Measurements from ENCODE around the gene PIM1. TPM values are rescaled to one million over a fixed set of nuclear protein-coding genes. Genes with fewer than 3 reads are reported as not detected.
A peak's percentile ranks its signal among the peaks of the same experiment; 100 is the strongest.

The PIM1 gene
- total and polyA plus RNA-seq, 9 of the 15 experiments (the other 6 are each of a cell fraction or from before 2014, with no cell fraction given) = 19.0 to 789 (median 212) TPM

DNA sequence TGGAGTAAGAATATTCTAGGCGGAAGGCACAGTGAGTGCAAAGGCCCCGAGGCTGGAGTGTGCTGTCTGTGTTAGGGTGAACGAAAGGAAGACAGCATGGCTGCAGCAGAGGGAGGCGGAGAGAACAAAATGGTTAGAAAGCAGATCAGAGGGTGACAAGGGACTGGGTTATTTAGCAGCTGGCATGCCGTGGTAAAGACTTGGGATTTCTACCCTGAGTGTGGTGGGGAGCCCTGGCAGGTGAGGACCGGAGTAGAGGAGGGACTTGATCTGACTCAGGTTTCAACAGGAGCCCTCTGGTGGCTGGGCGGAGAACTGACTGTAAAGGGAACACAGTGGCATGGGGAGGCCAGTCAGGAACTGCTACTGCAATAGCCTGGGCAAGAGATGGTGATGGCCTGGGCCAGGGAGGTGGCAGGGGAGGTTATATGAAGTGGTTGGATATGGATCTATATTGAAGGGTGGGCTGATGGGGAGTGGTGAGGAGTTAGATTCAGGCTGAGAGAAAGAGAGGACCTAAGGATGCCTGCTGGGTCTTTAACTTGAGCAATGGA lies 38.0 kb downstream of the PIM1 start (continued):
- peak; percentile 53 for TF ChIP-seq ATF7 (IDR thresholded peaks at IDR 0.05)
- TF ChIP-seq ZNF589 (CRISPR knock-in tag; IDR thresholded peaks at IDR 0.05; ENCODE audit: low read depth) = 0 out of 2 replicates have a peak, but pooled peaks have one; percentile 33
- 0 out of 2 replicates have a peak, but pooled peaks have one; percentile 44 for TF ChIP-seq ZNF75A (CRISPR knock-in tag; IDR thresholded peaks at IDR 0.05)
- peak; percentile 85 for TF ChIP-seq CTBP1 (IDR thresholded peaks at IDR 0.05; ENCODE audit: borderline replicate concordance)
- 0 out of 2 replicates have a peak, but pooled peaks have one; percentile 18 for TF ChIP-seq POLR2AphosphoS5 (IDR thresholded peaks at IDR 0.05; ENCODE audit: control insufficient read depth, insufficient read depth, low read depth, low read length)
- TF ChIP-seq ZEB2 (IDR thresholded peaks at IDR 0.05) = peak; percentile 59; the same call in 1 of the 2 replicates
- TF ChIP-seq NFATC3 (IDR thresholded peaks at IDR 0.05) = no peak
- TF ChIP-seq GABPA (tag; conservative IDR thresholded peaks at IDR 0.05; ENCODE audit: low read depth) = no peak
- TF ChIP-seq CREB1 (IDR thresholded peaks at IDR 0.05) = no peak
- no peak for TF ChIP-seq CREB1 (CRISPR knock-in tag; IDR thresholded peaks at IDR 0.05)
- TF ChIP-seq KLF16 (IDR thresholded peaks at IDR 0.05) = peak; percentile 38; the same call in 1 of the 2 replicates
- TF ChIP-seq, protein P1, sequence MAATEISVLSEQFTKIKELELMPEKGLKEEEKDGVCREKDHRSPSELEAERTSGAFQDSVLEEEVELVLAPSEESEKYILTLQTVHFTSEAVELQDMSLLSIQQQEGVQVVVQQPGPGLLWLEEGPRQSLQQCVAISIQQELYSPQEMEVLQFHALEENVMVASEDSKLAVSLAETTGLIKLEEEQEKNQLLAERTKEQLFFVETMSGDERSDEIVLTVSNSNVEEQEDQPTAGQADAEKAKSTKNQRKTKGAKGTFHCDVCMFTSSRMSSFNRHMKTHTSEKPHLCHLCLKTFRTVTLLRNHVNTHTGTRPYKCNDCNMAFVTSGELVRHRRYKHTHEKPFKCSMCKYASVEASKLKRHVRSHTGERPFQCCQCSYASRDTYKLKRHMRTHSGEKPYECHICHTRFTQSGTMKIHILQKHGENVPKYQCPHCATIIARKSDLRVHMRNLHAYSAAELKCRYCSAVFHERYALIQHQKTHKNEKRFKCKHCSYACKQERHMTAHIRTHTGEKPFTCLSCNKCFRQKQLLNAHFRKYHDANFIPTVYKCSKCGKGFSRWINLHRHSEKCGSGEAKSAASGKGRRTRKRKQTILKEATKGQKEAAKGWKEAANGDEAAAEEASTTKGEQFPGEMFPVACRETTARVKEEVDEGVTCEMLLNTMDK (IDR thresholded peaks at IDR 0.05; ENCODE audit: borderline replicate concordance, insufficient read depth, low read depth, low read length, poor library complexity, severe bottlenecking) = peak; percentile 84
- TF ChIP-seq, protein P2, sequence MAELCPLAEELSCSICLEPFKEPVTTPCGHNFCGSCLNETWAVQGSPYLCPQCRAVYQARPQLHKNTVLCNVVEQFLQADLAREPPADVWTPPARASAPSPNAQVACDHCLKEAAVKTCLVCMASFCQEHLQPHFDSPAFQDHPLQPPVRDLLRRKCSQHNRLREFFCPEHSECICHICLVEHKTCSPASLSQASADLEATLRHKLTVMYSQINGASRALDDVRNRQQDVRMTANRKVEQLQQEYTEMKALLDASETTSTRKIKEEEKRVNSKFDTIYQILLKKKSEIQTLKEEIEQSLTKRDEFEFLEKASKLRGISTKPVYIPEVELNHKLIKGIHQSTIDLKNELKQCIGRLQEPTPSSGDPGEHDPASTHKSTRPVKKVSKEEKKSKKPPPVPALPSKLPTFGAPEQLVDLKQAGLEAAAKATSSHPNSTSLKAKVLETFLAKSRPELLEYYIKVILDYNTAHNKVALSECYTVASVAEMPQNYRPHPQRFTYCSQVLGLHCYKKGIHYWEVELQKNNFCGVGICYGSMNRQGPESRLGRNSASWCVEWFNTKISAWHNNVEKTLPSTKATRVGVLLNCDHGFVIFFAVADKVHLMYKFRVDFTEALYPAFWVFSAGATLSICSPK (IDR thresholded peaks at IDR 0.05; ENCODE audit: borderline replicate concordance) = peak; percentile 85; the same call in 1 of the 2 replicates
- TF ChIP-seq ZBTB8A (IDR thresholded peaks at IDR 0.05; ENCODE audit: partially characterized antibody) = no peak
- TF ChIP-seq CEBPB (tag; IDR thresholded peaks at IDR 0.05) = peak; percentile 22; the same call in 1 of the 2 replicates
- peak; percentile 54; the same call in 1 of the 2 replicates for TF ChIP-seq ZNF444 (CRISPR knock-in tag; IDR thresholded peaks at IDR 0.05)
- no peak for TF ChIP-seq KHSRP (IDR thresholded peaks at IDR 0.05)
- no peak for TF ChIP-seq ARHGAP35 (IDR thresholded peaks at IDR 0.05; ENCODE audit: partially characterized antibody)
- TF ChIP-seq SPI1 (IDR thresholded peaks at IDR 0.05; ENCODE audit: borderline replicate concordance, low read depth, low read length) = peak; percentile 30; the same call in 1 of the 2 replicates
- TF ChIP-seq ZNF311 (CRISPR knock-in tag; IDR thresholded peaks at IDR 0.05) = peak; percentile 88
- no peak for TF ChIP-seq SLC30A9 (CRISPR knock-in tag; IDR thresholded peaks at IDR 0.05)
- TF ChIP-seq, protein P3, sequence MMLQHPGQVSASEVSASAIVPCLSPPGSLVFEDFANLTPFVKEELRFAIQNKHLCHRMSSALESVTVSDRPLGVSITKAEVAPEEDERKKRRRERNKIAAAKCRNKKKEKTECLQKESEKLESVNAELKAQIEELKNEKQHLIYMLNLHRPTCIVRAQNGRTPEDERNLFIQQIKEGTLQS (IDR thresholded peaks at IDR 0.05) = no peak
- TF ChIP-seq, protein P3 (CRISPR knock-in tag; conservative IDR thresholded peaks at IDR 0.05) = 0 out of 2 replicates have a peak, but pooled peaks have one; percentile 58
- TF ChIP-seq FOSL1 (tag; conservative IDR thresholded peaks at IDR 0.05) = no peak; the same call in 1 of the 2 replicates
- no peak for TF ChIP-seq ZNF217 (CRISPR knock-in tag; IDR thresholded peaks at IDR 0.05)
- peak in 1 of 2 experiments; percentile 42; a peak in 1 of 4 replicates for TF ChIP-seq TBL1XR1 (IDR thresholded peaks at IDR 0.05; ENCODE audit: low read length in 2 of 2)
